Fibroblast of skin of left quadriceps (primary cell): ENCODE data around the gene SP3.

Source experiments
- DNase-seq, 2 experiments: peaks; one replicate each; pipeline ENCODE4 v3.0.0-alpha.2; 2013; ENCODE audit warnings: low read depth in 2 of 2

Gene SP3

GRCh38 chr2:173968551-173968950 is 3.4 kb upstream of the SP3 start:
- DNase-seq = no peak

GRCh38 chr2:173966274-173967098 is 1.3 kb upstream of the SP3 start:
- DNase-seq = no peak

GRCh38 chr2:173964565-173965371 is 405 bp downstream of the SP3 start:
- peak; percentile 79 to 80 for DNase-seq

GRCh38 chr2:173963817-173964564 is 1.2 kb downstream of the SP3 start:
- peak; percentile 74 to 77 for DNase-seq

GRCh38 chr2:173963323-173963816 is 1.8 kb downstream of the SP3 start:
- DNase-seq = peak in 1 of 2 experiments; percentile 59

- no peak for DNase-seq
These were observed 2.5 kb downstream of the SP3 start for GRCh38 chr2:173962583-173963110.

- no peak for DNase-seq
These were observed 3.1 kb downstream of the SP3 start for GRCh38 chr2:173962031-173962430.

- DNase-seq = no peak
These were observed 3.8 kb downstream of the SP3 start for GRCh38 chr2:173961346-173961705.

- DNase-seq = no peak
These were observed 5.3 kb downstream of the SP3 start for GRCh38 chr2:173959909-173960308.

GRCh38 chr2:173959358-173959884 is 5.8 kb downstream of the SP3 start:
- DNase-seq = no peak

GRCh38 chr2:173958198-173958846 is 6.9 kb downstream of the SP3 start:
- DNase-seq = no peak

- no peak for DNase-seq
These were observed 7.7 kb downstream of the SP3 start for GRCh38 chr2:173957517-173957916.

- no peak for DNase-seq
These were observed 8.7 kb downstream of the SP3 start for GRCh38 chr2:173956454-173956853.

GRCh38 chr2:173955867-173956266 is 9.3 kb downstream of the SP3 start:
- no peak for DNase-seq

GRCh38 chr2:173955004-173955403 is 10.2 kb downstream of the SP3 start:
- DNase-seq = no peak

- no peak for DNase-seq
These were observed 12.1 kb downstream of the SP3 start for GRCh38 chr2:173953047-173953424.

- DNase-seq = no peak
These were observed 12.7 kb downstream of the SP3 start for GRCh38 chr2:173952267-173953046.

GRCh38 chr2:173948842-173949241 is 16.3 kb downstream of the SP3 start:
- DNase-seq = no peak

GRCh38 chr2:173948198-173948597 is 17.0 kb downstream of the SP3 start:
- no peak for DNase-seq

- DNase-seq = no peak
These were observed 18.0 kb downstream of the SP3 start for GRCh38 chr2:173947131-173947530.
